IMR-90 (cell line): Measurements from ENCODE around the gene CLIC5. TPM values are rescaled to one million over a fixed set of nuclear protein-coding genes. Genes with fewer than 3 reads are reported as not detected.
A peak's percentile ranks its signal among the peaks of the same experiment; 100 is the strongest.

Experiments
- ATAC-seq: fragments of 200-7000 bp; cut with Tn5 transposase; 2 replicates; pipeline ENCODE4 v1.9.1; 2020; ENCODE audit warnings: low read depth, mild to moderate bottlenecking, moderate library complexity
- BruUV-seq: library from RNA; stranded (reverse); fragments of 400-500 nt; replicated peaks from 2 replicates; lab custom pipeline; 2021; lab: Mats Ljungman, UMichigan
- CTCF ChIA-PET: fragments of 300-600 bp; formaldehyde crosslinking; extraction: SDS; loops from one replicate; lab custom pipeline; 2021; ENCODE audit warnings: antibody characterized with exemption; lab: Yijun Ruan, JAX
- POLR2A ChIA-PET: fragments of 300-600 bp; sonication (Branson Sonifier 250); formaldehyde crosslinking; loops from one replicate; lab custom pipeline; 2022; ENCODE audit warnings: antibody characterized with exemption; ENCODE audit not compliant: unreplicated experiment; lab: Charles Lee
- DNase-seq: peaks from one replicate; pipeline ENCODE4 v3.0.0; 2013
- H2AFZ ChIP-seq: replicated peaks from 2 replicates; pipeline ENCODE3; 2013; ENCODE audit warnings: low read length, mild to moderate bottlenecking; ENCODE audit not compliant: poor library complexity
- H2AK5ac ChIP-seq: 2 replicates; pipeline ENCODE4 v1.6.1; 2013; ENCODE audit warnings: low read depth, low read length, inconsistent platforms
- H2AK9ac ChIP-seq: replicated peaks from 2 replicates; pipeline ENCODE3; 2013; ENCODE audit warnings: mild to moderate bottlenecking, low read depth, low read length, moderate library complexity; ENCODE audit not compliant: poor library complexity
- H2BK120ac ChIP-seq: 2 replicates; pipeline ENCODE4 v1.6.1; 2013; ENCODE audit warnings: low read depth, low read length, inconsistent platforms
- H2BK15ac ChIP-seq: 3 replicates; pipeline ENCODE4 v1.6.1; 2013; ENCODE audit warnings: low read depth, low read length, inconsistent platforms
- H2BK20ac ChIP-seq: 2 replicates; pipeline ENCODE4 v1.6.1; 2013; ENCODE audit warnings: low read depth, mild to moderate bottlenecking, inconsistent platforms, low read length, moderate library complexity
- H2BK5ac ChIP-seq: 2 replicates; pipeline ENCODE4 v1.6.1; 2013; ENCODE audit warnings: mild to moderate bottlenecking, low read depth, low read length, inconsistent platforms; ENCODE audit not compliant: poor library complexity, severe bottlenecking
- H3K14ac ChIP-seq: replicated peaks from 2 replicates; pipeline ENCODE4 v1.6.1; 2013; ENCODE audit warnings: low read depth, low read length, inconsistent platforms
- H3K18ac ChIP-seq: 2 replicates; pipeline ENCODE4 v1.6.1; 2013; ENCODE audit warnings: low read depth, low read length, control low read depth
- H3K23ac ChIP-seq: 2 replicates; pipeline ENCODE4 v1.6.1; 2013; ENCODE audit warnings: low read depth, low read length, inconsistent platforms
- H3K27ac ChIP-seq: 2 replicates; pipeline ENCODE4 v1.5.1; 2013; ENCODE audit warnings: mild to moderate bottlenecking, control low read depth, low read length; ENCODE audit not compliant: insufficient read depth
- H3K27me3 ChIP-seq: 2 replicates; pipeline ENCODE4 v1.6.1; 2013; ENCODE audit warnings: low read length; ENCODE audit not compliant: control insufficient read depth, insufficient read depth
- H3K36me3 ChIP-seq: 2 replicates; pipeline ENCODE4 v1.6.1; 2013; ENCODE audit warnings: low read length, mixed read lengths; ENCODE audit not compliant: control insufficient read depth, insufficient read depth
- H3K4ac ChIP-seq: 2 replicates; pipeline ENCODE4 v1.6.1; 2013; ENCODE audit warnings: low read depth, low read length, inconsistent platforms
- H3K4me1 ChIP-seq: 2 replicates; pipeline ENCODE4 v1.6.1; 2013; ENCODE audit warnings: low read length, mixed read lengths; ENCODE audit not compliant: control insufficient read depth, insufficient read depth
- H3K4me2 ChIP-seq: 2 replicates; pipeline ENCODE4 v1.6.1; 2013; ENCODE audit warnings: low read depth, mild to moderate bottlenecking, control low read depth, low read length, moderate library complexity
- H3K4me3 ChIP-seq: 2 replicates; pipeline ENCODE4 v1.5.1; 2013; ENCODE audit warnings: low read depth, mild to moderate bottlenecking, control low read depth, low read length, moderate library complexity; ENCODE audit not compliant: insufficient read depth
- H3K56ac ChIP-seq: 2 replicates; pipeline ENCODE4 v1.6.1; 2013; ENCODE audit warnings: low read length, inconsistent platforms; ENCODE audit not compliant: insufficient read depth; ENCODE audit errors: extremely low read depth
- H3K79me1 ChIP-seq, 2 experiments: 2 replicates each; pipeline ENCODE4 v1.6.1; 2013; ENCODE audit warnings: low read length in 2 of 2, inconsistent platforms in 1 of 2, low read depth in 1 of 2
- H3K9ac ChIP-seq: 2 replicates; pipeline ENCODE4 v1.6.1; 2013; ENCODE audit warnings: low read depth, low read length, control low read depth
- H3K9me1 ChIP-seq: 2 replicates; pipeline ENCODE4 v1.6.1; 2013; ENCODE audit warnings: low read length, inconsistent platforms; ENCODE audit not compliant: insufficient read depth
- H3K9me3 ChIP-seq: 2 replicates; pipeline ENCODE4 v1.6.1; 2013; ENCODE audit warnings: low read length; ENCODE audit not compliant: control insufficient read depth, insufficient read depth
- H4K20me1 ChIP-seq: 2 replicates; pipeline ENCODE4 v1.6.1; 2013; ENCODE audit warnings: low read length, inconsistent platforms; ENCODE audit not compliant: insufficient read depth
- H4K5ac ChIP-seq: 2 replicates; pipeline ENCODE4 v1.6.1; 2013; ENCODE audit warnings: mild to moderate bottlenecking, low read depth, low read length, control low read depth
- H4K8ac ChIP-seq, 2 experiments: 2 replicates each; pipeline ENCODE4 v1.6.1; 2013; ENCODE audit warnings: low read depth in 2 of 2, low read length in 2 of 2, control low read depth in 1 of 2, inconsistent platforms in 1 of 2
- H4K91ac ChIP-seq: 2 replicates; pipeline ENCODE4 v1.6.1; 2013; ENCODE audit warnings: low read depth, low read length, inconsistent platforms; ENCODE audit not compliant: insufficient read depth
- NFE2L2 ChIP-seq: fragments of 150-350 bp; IDR thresholded peaks from 2 replicates; pipeline ENCODE4 v1.6.1; 2016; ENCODE audit warnings: low read depth, mild to moderate bottlenecking, low read length
- dilution Hi-C: fragments of 300-500 bp; cut with HindIII; formaldehyde crosslinking; loops from one replicate; pipeline ENCODE4 v1.14.3; 2018; ENCODE audit warnings: low sequenced_read_pairs; ENCODE audit not compliant: unreplicated experiment
- in situ Hi-C: fragments of 300-500 bp; cut with MboI; formaldehyde crosslinking; loops from 3 replicates; pipeline ENCODE4 v1.14.3; 2019; ENCODE audit warnings: low sequenced_read_pairs, inconsistent platforms, mixed read lengths
- intact Hi-C: fragments of 100-400 bp; cut with micrococcal nuclease; formaldehyde crosslinking; loops from 2 replicates; pipeline ENCODE4 v1.10.0; 2022
- polyA plus RNA-seq, 3 experiments: library from polyadenylated mRNA; depleted of rRNA; stranded (reverse); fragments of >200 nt; gene quantifications; 2 replicates each; pipeline ENCODE4 v1.2.3, GENCODE V29; 2012; ENCODE audit warnings: low replicate concordance in 1 of 3
- total RNA-seq: library from RNA; depleted of rRNA; stranded (reverse); fragments of >200 nt; gene quantifications from 2 replicates; pipeline ENCODE4 v1.2.3, GENCODE V29; 2012
- TF ChIP-seq, protein P1 (sequence below): fragments of 150-350 bp; IDR thresholded peaks from 2 replicates; pipeline ENCODE4 v1.6.1; 2016; ENCODE audit warnings: low read depth, mild to moderate bottlenecking, low read length, moderate library complexity, borderline replicate concordance

Gene CLIC5
- total and polyA plus RNA-seq, 2 of the 4 experiments (the other 2 are of a cell fraction): not detected

DNA sequence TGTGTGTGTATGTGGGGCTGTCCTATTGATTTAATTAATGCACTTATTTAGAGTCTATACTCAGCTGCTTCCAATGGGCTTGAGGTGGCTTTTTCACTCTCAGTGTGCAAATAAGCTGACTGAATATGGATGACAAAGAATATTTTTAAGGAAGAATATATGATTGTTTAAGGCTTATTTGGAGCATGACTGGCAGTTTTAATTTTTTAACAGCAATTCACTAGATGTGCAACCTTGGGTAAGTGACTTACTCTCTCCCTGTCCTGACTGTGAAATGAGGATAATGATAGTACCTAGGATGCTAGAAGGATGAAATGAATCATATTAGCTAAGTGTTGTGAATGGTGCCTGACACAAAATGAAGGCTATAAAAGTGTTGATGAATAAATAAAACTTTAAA lies 67.9 kb downstream of the CLIC5 start:
- ChIA-PET POLR2A (no interaction called here), CTCF (interaction anchor here (0.5 kb wide), 1 partner anchor 859 kb away, joined by 3 read pairs; no protein-coding TSS in a partner anchor)
- no peak overlapping the region for H3K9ac ChIP-seq
- H4K91ac ChIP-seq: no peak overlapping the region
- no peaks in the 10 kb centered on the region for H3K9me3 ChIP-seq
- H3K9me1 ChIP-seq: no peaks in the 10 kb centered on the region; the same call in 1 of the 2 replicates
- H3K27ac ChIP-seq: no peak overlapping the region
- H3K79me1 ChIP-seq: no peaks in the 10 kb centered on the region
- dilution Hi-C loops: no loop called here
- H2BK120ac ChIP-seq: no peak overlapping the region
- no peak overlapping the region for H3K14ac ChIP-seq
- no peak overlapping the region for H2BK15ac ChIP-seq
- no peak overlapping the region for H4K5ac ChIP-seq
- no peak overlapping the region for H3K4ac ChIP-seq
- DNase-seq (no peak), ATAC-seq (no peak)
- BruUV-seq: no TSS peak
- H3K4me1 ChIP-seq: no peaks in the 10 kb centered on the region
- TF ChIP-seq NFE2L2: peak; percentile 29; the same call in 1 of the 2 replicates
- TF ChIP-seq, protein P1, sequence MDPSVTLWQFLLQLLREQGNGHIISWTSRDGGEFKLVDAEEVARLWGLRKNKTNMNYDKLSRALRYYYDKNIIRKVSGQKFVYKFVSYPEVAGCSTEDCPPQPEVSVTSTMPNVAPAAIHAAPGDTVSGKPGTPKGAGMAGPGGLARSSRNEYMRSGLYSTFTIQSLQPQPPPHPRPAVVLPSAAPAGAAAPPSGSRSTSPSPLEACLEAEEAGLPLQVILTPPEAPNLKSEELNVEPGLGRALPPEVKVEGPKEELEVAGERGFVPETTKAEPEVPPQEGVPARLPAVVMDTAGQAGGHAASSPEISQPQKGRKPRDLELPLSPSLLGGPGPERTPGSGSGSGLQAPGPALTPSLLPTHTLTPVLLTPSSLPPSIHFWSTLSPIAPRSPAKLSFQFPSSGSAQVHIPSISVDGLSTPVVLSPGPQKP: no peak
- H3K56ac ChIP-seq: no peak overlapping the region
- in situ Hi-C loops: no loop called here
- H3K4me2 ChIP-seq: no peak overlapping the region
- no peak overlapping the region for H3K18ac ChIP-seq
- intact Hi-C loops: no loop called here
- H2AFZ ChIP-seq: no peak overlapping the region
- H2AK9ac ChIP-seq: no peak overlapping the region
- H3K36me3 ChIP-seq: no peaks in the 10 kb centered on the region
- H3K23ac ChIP-seq: no peak overlapping the region
- no peak overlapping the region for H2BK20ac ChIP-seq
- no peak overlapping the region for H2BK5ac ChIP-seq
- H4K8ac ChIP-seq: no peak overlapping the region
- no peak overlapping the region for H2AK5ac ChIP-seq
- H3K4me3 ChIP-seq: no peak overlapping the region
- peaks cover 17% of the 10 kb centered on the region; the same call in 1 of the 2 replicates for H3K27me3 ChIP-seq
- no peaks in the 10 kb centered on the region for H4K20me1 ChIP-seq
